Measurements from ENCODE around the gene RFPL1. TPM values are rescaled to one million over a fixed set of nuclear protein-coding genes. Genes with fewer than 3 reads are reported as not detected.
"Not testable (repeated sequence)": the region's sequence is repeated elsewhere in the genome, so short reads cannot be mapped to it uniquely, and the experiment has no call there.

The RFPL1 gene
- total and polyA plus RNA-seq, 2 experiments from 2014 or later: not detected

DNA sequence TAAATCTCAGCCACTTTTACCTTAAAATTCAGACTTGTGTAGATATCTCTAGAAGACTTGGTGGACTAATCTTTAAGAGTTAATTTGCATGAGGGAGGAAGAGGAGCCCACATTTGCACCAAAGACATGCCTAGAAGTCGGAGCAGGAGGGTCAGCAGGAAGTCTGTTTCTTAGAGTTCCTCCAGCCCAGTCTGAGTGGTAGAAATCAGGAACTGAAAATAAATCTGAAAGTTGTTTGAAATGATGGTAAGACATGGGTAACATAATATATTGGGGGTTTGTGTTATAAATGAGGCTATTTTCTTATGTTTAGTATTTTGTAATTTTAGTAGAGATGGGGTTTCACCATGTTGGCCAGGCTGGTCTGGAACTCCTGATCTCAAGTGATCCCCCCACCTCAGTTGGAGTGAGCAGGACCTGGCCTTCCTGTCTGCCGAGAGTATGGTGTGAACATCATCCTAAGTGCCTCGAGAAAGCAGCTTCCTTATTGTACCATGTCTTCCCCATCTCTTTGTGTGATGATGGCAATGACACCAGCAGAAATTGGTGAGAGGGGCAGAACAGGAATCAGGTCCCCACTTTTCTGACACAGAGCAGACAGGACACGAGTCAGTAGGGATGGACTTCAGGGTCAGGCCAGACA is 26.7 kb upstream of the RFPL1 start:
- not testable (repeated sequence) for H3K4me1 ChIP-seq (ENCODE audit: insufficient read depth); H3K4me3 ChIP-seq; H3K4me2 ChIP-seq; H2AFZ ChIP-seq; DNase-seq (ENCODE audit: low spot score); H3K27ac Mint-ChIP-seq; H3K4me1 Mint-ChIP-seq; H3F3A ChIP-seq (replicated peaks; ENCODE audit: low read depth); ATAC-seq; H3K4me3 Mint-ChIP-seq; H3K36me3 ChIP-seq (ENCODE audit: insufficient read depth); H3K27ac ChIP-seq (ENCODE audit: low read depth); H4K20me1 ChIP-seq (replicated peaks; ENCODE audit: insufficient read depth); H3K27me3 Mint-ChIP-seq (ENCODE audit: insufficient read depth, low read depth, poor library complexity); H3K9me2 ChIP-seq (ENCODE audit: insufficient read depth); H3K27me3 ChIP-seq (ENCODE audit: insufficient read depth); H3K79me2 ChIP-seq (replicated peaks; ENCODE audit: insufficient read depth); H3K36me3 Mint-ChIP-seq (ENCODE audit: low read depth); H3K9me3 Mint-ChIP-seq

DNA sequence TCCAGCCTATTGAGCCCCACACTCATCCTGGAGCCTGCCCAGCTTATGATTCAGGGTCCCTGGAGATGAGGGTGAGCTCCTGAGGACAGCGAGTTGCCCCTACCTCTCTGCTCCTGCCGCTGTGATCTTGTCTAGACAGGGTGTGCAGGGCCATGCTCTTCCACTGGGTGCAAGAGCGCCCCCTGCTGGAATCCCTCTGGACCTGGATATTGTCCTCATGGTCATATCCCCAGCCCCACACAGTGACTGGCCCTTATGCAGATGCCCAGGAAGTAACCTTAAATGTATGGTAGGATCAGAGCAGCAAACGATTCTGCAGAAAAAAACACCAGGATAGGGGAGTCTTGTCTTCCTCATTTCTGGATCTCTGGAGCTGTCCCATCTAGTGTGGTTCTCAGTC is 25.6 kb upstream of the RFPL1 start:
- TF ChIP-seq, protein P1, sequence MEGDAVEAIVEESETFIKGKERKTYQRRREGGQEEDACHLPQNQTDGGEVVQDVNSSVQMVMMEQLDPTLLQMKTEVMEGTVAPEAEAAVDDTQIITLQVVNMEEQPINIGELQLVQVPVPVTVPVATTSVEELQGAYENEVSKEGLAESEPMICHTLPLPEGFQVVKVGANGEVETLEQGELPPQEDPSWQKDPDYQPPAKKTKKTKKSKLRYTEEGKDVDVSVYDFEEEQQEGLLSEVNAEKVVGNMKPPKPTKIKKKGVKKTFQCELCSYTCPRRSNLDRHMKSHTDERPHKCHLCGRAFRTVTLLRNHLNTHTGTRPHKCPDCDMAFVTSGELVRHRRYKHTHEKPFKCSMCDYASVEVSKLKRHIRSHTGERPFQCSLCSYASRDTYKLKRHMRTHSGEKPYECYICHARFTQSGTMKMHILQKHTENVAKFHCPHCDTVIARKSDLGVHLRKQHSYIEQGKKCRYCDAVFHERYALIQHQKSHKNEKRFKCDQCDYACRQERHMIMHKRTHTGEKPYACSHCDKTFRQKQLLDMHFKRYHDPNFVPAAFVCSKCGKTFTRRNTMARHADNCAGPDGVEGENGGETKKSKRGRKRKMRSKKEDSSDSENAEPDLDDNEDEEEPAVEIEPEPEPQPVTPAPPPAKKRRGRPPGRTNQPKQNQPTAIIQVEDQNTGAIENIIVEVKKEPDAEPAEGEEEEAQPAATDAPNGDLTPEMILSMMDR (conservative IDR thresholded peaks at IDR 0.05; ENCODE audit: low read depth in 2 of 2): peak; percentile 60 to 63
- H3K36me3 ChIP-seq (ENCODE audit: insufficient read depth); H3K27me3 ChIP-seq (ENCODE audit: insufficient read depth); H4K20me1 ChIP-seq (replicated peaks; ENCODE audit: insufficient read depth); H3K79me2 ChIP-seq (replicated peaks; ENCODE audit: insufficient read depth); H3K4me1 Mint-ChIP-seq; H3K27me3 Mint-ChIP-seq (ENCODE audit: insufficient read depth, low read depth, poor library complexity); H3K9me2 ChIP-seq (ENCODE audit: insufficient read depth); H3F3A ChIP-seq (replicated peaks; ENCODE audit: low read depth); H3K27ac Mint-ChIP-seq; H3K27ac ChIP-seq (ENCODE audit: low read depth); H3K4me3 ChIP-seq; H3K36me3 Mint-ChIP-seq (ENCODE audit: low read depth); H3K4me3 Mint-ChIP-seq; H3K4me1 ChIP-seq (ENCODE audit: insufficient read depth); H3K4me2 ChIP-seq; H3K9me3 Mint-ChIP-seq; H2AFZ ChIP-seq: not testable (repeated sequence)
- DNase-seq (ENCODE audit: low spot score): peak; percentile 57
- ATAC-seq: peak; percentile 98

DNA sequence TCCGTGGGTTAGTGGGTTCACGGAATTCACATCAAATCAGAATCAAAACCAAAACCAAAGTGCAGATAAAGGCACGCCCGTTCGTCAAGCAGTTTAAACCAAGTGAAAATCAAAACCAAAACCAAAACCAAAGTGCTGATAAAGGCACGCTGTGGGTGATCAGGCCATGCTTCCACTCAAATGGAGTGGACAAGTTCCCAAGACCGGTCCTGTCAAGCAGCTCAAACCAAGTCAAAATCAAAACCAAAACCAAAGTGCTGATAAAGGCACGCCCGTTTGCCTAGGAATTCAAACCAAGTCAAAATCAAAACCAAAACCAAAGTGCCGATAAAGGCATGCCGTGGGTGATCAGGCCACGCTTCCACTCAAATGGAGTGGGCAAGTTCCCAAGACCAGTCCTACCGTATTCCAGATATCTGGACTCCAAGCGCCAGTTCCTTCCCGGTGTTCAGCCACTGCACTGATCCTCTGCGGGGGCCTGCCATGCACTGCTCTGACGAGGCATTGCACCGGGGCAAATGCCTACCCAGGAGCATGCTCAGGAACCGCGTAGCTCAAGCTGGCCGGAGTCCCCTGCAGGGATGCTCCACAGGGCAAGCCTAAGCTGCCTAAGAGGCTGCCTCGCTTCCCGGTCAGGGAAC is 23.3 kb upstream of the RFPL1 start:
- DNase-seq (ENCODE audit: low spot score); H3K4me3 Mint-ChIP-seq; H3K36me3 Mint-ChIP-seq (ENCODE audit: low read depth); H3K9me2 ChIP-seq (ENCODE audit: insufficient read depth); H3K79me2 ChIP-seq (replicated peaks; ENCODE audit: insufficient read depth); H3K27me3 Mint-ChIP-seq (ENCODE audit: insufficient read depth, low read depth, poor library complexity); H3K4me3 ChIP-seq; H4K20me1 ChIP-seq (replicated peaks; ENCODE audit: insufficient read depth); H3K27me3 ChIP-seq (ENCODE audit: insufficient read depth); H3K4me1 ChIP-seq (ENCODE audit: insufficient read depth); H3K27ac ChIP-seq (ENCODE audit: low read depth); H3K36me3 ChIP-seq (ENCODE audit: insufficient read depth); H3F3A ChIP-seq (replicated peaks; ENCODE audit: low read depth); H3K4me1 Mint-ChIP-seq; H3K27ac Mint-ChIP-seq; H3K9me3 Mint-ChIP-seq; H3K4me2 ChIP-seq: not testable (repeated sequence)
- peak overlapping the region; percentile 69; the same call in 1 of the 2 replicates for H2AFZ ChIP-seq
- ATAC-seq: peak; percentile 78

DNA sequence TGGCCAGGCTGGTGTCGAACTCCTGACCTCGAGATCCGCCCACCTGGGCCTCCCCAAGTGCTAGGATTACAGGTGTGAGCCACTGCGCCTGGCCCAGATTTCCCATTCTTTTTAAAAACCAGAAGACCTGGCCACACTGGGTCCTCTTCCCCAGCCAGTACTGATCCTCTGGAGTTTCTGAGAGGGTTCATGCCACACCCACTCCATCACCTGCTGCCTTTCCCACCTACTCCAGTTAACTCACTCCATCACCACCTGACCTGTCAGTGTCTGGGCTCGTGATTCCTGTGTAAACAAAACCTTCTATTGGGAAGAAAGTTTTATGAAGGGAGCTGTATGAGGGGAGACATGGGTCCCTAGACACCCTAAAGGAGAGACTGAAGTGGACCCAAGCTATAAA is 19.7 kb upstream of the RFPL1 start:
- DNase-seq (ENCODE audit: low spot score); H3K4me3 Mint-ChIP-seq; H3K79me2 ChIP-seq (replicated peaks; ENCODE audit: insufficient read depth); H3K27me3 Mint-ChIP-seq (ENCODE audit: insufficient read depth, low read depth, poor library complexity); H3K36me3 ChIP-seq (ENCODE audit: insufficient read depth); H3K36me3 Mint-ChIP-seq (ENCODE audit: low read depth); ATAC-seq; H3K4me1 ChIP-seq (ENCODE audit: insufficient read depth); H3K9me2 ChIP-seq (ENCODE audit: insufficient read depth); H3K27me3 ChIP-seq (ENCODE audit: insufficient read depth); H3K4me3 ChIP-seq; H3K27ac ChIP-seq (ENCODE audit: low read depth); H3K4me1 Mint-ChIP-seq; H3K27ac Mint-ChIP-seq; H3K4me2 ChIP-seq; H4K20me1 ChIP-seq (replicated peaks; ENCODE audit: insufficient read depth); H2AFZ ChIP-seq; H3K9me3 Mint-ChIP-seq; H3F3A ChIP-seq (replicated peaks; ENCODE audit: low read depth): not testable (repeated sequence)
